Measurements from ENCODE around the gene PSMC5. TPM values are rescaled to one million over a fixed set of nuclear protein-coding genes. Genes with fewer than 3 reads are reported as not detected.
"Not testable (repeated sequence)": the region's sequence is repeated elsewhere in the genome, so short reads cannot be mapped to it uniquely, and the experiment has no call there.

PSMC5 gene
- total RNA-seq, 8 experiments from 2014 or later = 27.2 to 110 (median 71.3) TPM

- WGBS, 10 experiments = 47 to 97% (median 93%) methylated on average over 3 to 9 of the region's 9 CpGs
- in situ Hi-C loops (cut with MboI; ENCODE audit: low pct_unique_long_range_greater_than_20kb in 2 of 9, low sequenced_read_pairs in 9 of 9, unreplicated experiment in 9 of 9) = no loop called here
- H3K4me3 ChIP-seq = no peak overlapping the region
- no peak overlapping the region for H3K27ac ChIP-seq
- peaks cover 14 to 23% of the 10 kb centered on the region in 2 donors for H3K4me1 ChIP-seq (replicated peaks in 1 of 2)
- ATAC-seq (replicated peaks in 6 of 8) = no peak
Observed at GRCh38 chr17:63843910-63844677, 16.9 kb downstream of the PSMC5 start.

GRCh38 chr17:63845509-63845908 lies 18.3 kb downstream of the PSMC5 start:
- WGBS, 10 experiments = 0 to 100% (median 30%) methylated on average over 1 of the region's 1 CpG; no CpG with 5 or more reads in 2 of the 10 experiments
- H3K4me1 ChIP-seq (replicated peaks in 1 of 2) = peaks cover 8 to 9% of the 10 kb centered on the region in 2 donors
- in situ Hi-C loops (cut with MboI; ENCODE audit: low pct_unique_long_range_greater_than_20kb in 2 of 9, low sequenced_read_pairs in 9 of 9, unreplicated experiment in 9 of 9) = no loop called here
- no peak for ATAC-seq (replicated peaks in 6 of 8)
- H3K27ac ChIP-seq = no peak overlapping the region
- H3K4me3 ChIP-seq = no peak overlapping the region

GRCh38 chr17:63847525-63848249 lies 20.5 kb downstream of the PSMC5 start:
- H3K4me1 ChIP-seq (replicated peaks in 1 of 2) = no peaks in the 10 kb centered on the region
- in situ Hi-C loops (cut with MboI; ENCODE audit: low pct_unique_long_range_greater_than_20kb in 2 of 9, low sequenced_read_pairs in 9 of 9, unreplicated experiment in 9 of 9) = no loop called here
- 62 to 100% (median 94%) methylated on average over 1 to 3 of the region's 3 CpGs; no CpG with 5 or more reads in 4 of the 10 experiments for WGBS, 10 experiments
- no peak overlapping the region for H3K4me3 ChIP-seq
- no peak for ATAC-seq (replicated peaks in 6 of 8)
- H3K27ac ChIP-seq = no peak overlapping the region

GRCh38 chr17:63848834-63849689 lies 21.8 kb downstream of the PSMC5 start:
- no peak overlapping the region for H3K4me3 ChIP-seq
- in situ Hi-C loops (cut with MboI; ENCODE audit: low pct_unique_long_range_greater_than_20kb in 2 of 9, low sequenced_read_pairs in 9 of 9, unreplicated experiment in 9 of 9) = no loop called here
- ATAC-seq (replicated peaks in 6 of 8) = peak in 4 of 8 experiments; percentile 28 to 99 (median 98)
- no peaks in the 10 kb centered on the region for H3K4me1 ChIP-seq (replicated peaks in 1 of 2)
- no peak overlapping the region for H3K27ac ChIP-seq
- WGBS, 10 experiments = 0 to 94% (median 72%) methylated on average over 3 to 29 of the region's 82 CpGs; no CpG with 5 or more reads in 2 of the 10 experiments

- Histone ChIP-seq H3K27ac (no peak overlapping the region), H3K4me3 (no peak overlapping the region), H3K4me1 (replicated peaks in 1 of 2) (no peaks in the 10 kb centered on the region)
- WGBS, 10 experiments = 60 to 100% (median 86%) methylated on average over 1 to 2 of the region's 9 CpGs; no CpG with 5 or more reads in 7 of the 10 experiments
- no peak for ATAC-seq (replicated peaks in 6 of 8)
- in situ Hi-C loops (cut with MboI; ENCODE audit: low pct_unique_long_range_greater_than_20kb in 2 of 9, low sequenced_read_pairs in 9 of 9, unreplicated experiment in 9 of 9) = no loop called here
Observed at GRCh38 chr17:63850401-63850800, 23.2 kb downstream of the PSMC5 start.

GRCh38 chr17:63853260-63853659 lies 26.0 kb downstream of the PSMC5 start:
- H3K27ac ChIP-seq = no peak overlapping the region
- no peaks in the 10 kb centered on the region for H3K4me1 ChIP-seq (replicated peaks in 1 of 2)
- H3K4me3 ChIP-seq = no peak overlapping the region
- ATAC-seq (replicated peaks in 6 of 8) = no peak
- in situ Hi-C loops (cut with MboI; ENCODE audit: low pct_unique_long_range_greater_than_20kb in 2 of 9, low sequenced_read_pairs in 9 of 9, unreplicated experiment in 9 of 9) = no loop called here
- 50 to 100% (median 79%) methylated on average over 1 to 2 of the region's 2 CpGs; no CpG with 5 or more reads in 1 of the 10 experiments for WGBS, 10 experiments

- in situ Hi-C loops (cut with MboI; ENCODE audit: low pct_unique_long_range_greater_than_20kb in 2 of 9, low sequenced_read_pairs in 9 of 9, unreplicated experiment in 9 of 9) = no loop called here
- no peak for ATAC-seq (replicated peaks in 6 of 8)
- 13 to 80% (median 58%) methylated on average over 1 to 5 of the region's 5 CpGs; no CpG with 5 or more reads in 2 of the 10 experiments for WGBS, 10 experiments
Observed at GRCh38 chr17:63854709-63855108, 27.5 kb downstream of the PSMC5 start.

GRCh38 chr17:63855185-63855584 lies 28.0 kb downstream of the PSMC5 start:
- ATAC-seq (replicated peaks in 6 of 8) = no peak
- no peak overlapping the region for H3K27ac ChIP-seq
- no peak overlapping the region for H3K4me3 ChIP-seq
- in situ Hi-C loops (cut with MboI; ENCODE audit: low pct_unique_long_range_greater_than_20kb in 2 of 9, low sequenced_read_pairs in 9 of 9, unreplicated experiment in 9 of 9) = no loop called here
- peaks cover 0 to 5% of the 10 kb centered on the region in 2 donors for H3K4me1 ChIP-seq (replicated peaks in 1 of 2)
- 0 to 87% (median 56%) methylated on average over 1 to 6 of the region's 8 CpGs; no CpG with 5 or more reads in 2 of the 10 experiments for WGBS, 10 experiments

More at GRCh38 chr17:63854709-63855108, 27.5 kb downstream of the PSMC5 start:
- Histone ChIP-seq H3K4me3 (no peak overlapping the region), H3K4me1 (replicated peaks in 1 of 2) (peaks cover 0 to 5% of the 10 kb centered on the region in 2 donors), H3K27ac (no peak overlapping the region)

- 24 to 100% (median 90%) methylated on average over 2 to 8 of the region's 8 CpGs; no CpG with 5 or more reads in 2 of the 10 experiments for WGBS, 10 experiments
- ATAC-seq (replicated peaks in 6 of 8); in situ Hi-C loops (cut with MboI; ENCODE audit: low pct_unique_long_range_greater_than_20kb in 2 of 9, low sequenced_read_pairs in 9 of 9, unreplicated experiment in 9 of 9): not testable (repeated sequence)
Observed at GRCh38 chr17:63856425-63856824, 29.2 kb downstream of the PSMC5 start.

GRCh38 chr17:63859257-63859656 lies 32.0 kb downstream of the PSMC5 start:
- Histone ChIP-seq H3K27ac (no peak overlapping the region), H3K4me1 (replicated peaks in 1 of 2) (peaks cover 0 to 5% of the 10 kb centered on the region in 2 donors), H3K4me3 (no peak overlapping the region)
- 46 to 80% (median 57%) methylated on average over 1 to 3 of the region's 3 CpGs; no CpG with 5 or more reads in 5 of the 10 experiments for WGBS, 10 experiments
- in situ Hi-C loops (cut with MboI; ENCODE audit: low pct_unique_long_range_greater_than_20kb in 2 of 9, low sequenced_read_pairs in 9 of 9, unreplicated experiment in 9 of 9) = no loop called here
- peak in 1 of 8 experiments; percentile 24 for ATAC-seq (replicated peaks in 6 of 8)

More at GRCh38 chr17:63856425-63856824, 29.2 kb downstream of the PSMC5 start:
- H3K4me3 ChIP-seq; H3K27ac ChIP-seq; H3K4me1 ChIP-seq (replicated peaks in 1 of 2): not testable (repeated sequence)

- H3K4me3 ChIP-seq; H3K27ac ChIP-seq; H3K4me1 ChIP-seq (replicated peaks in 1 of 2); in situ Hi-C loops (cut with MboI; ENCODE audit: low pct_unique_long_range_greater_than_20kb in 2 of 9, low sequenced_read_pairs in 9 of 9, unreplicated experiment in 9 of 9): not testable (repeated sequence)
- ATAC-seq (replicated peaks in 6 of 8) = peak in 4 of 8 experiments; percentile 16 to 68 (median 56)
- 100% methylated on average over 1 of the region's 7 CpGs; no CpG with 5 or more reads in 6 of the 10 experiments for WGBS, 10 experiments
Observed at GRCh38 chr17:63866625-63867024, 39.4 kb downstream of the PSMC5 start.

- H3K27ac ChIP-seq; in situ Hi-C loops (cut with MboI; ENCODE audit: low pct_unique_long_range_greater_than_20kb in 2 of 9, low sequenced_read_pairs in 9 of 9, unreplicated experiment in 9 of 9); H3K4me1 ChIP-seq (replicated peaks in 1 of 2); H3K4me3 ChIP-seq: not testable (repeated sequence)
- peak in 3 of 8 experiments; percentile 25 to 40 (median 38) for ATAC-seq (replicated peaks in 6 of 8)
- 0 to 100% (median 58%) methylated on average over 1 to 5 of the region's 9 CpGs; no CpG with 5 or more reads in 4 of the 10 experiments for WGBS, 10 experiments
Observed at GRCh38 chr17:63869491-63870291, 42.5 kb downstream of the PSMC5 start.
